Activated T-helper 1 cell treated with anti-CD3 and anti-CD28 coated beads, Interleukin-2, amount 50 U/mL, for 16 hours (primary cell): ENCODE data around the gene FRYL.

Source experiments
- DNase-seq, 2 donors: peaks; one replicate each; pipeline ENCODE4 v3.0.0-alpha.2; 2020; ENCODE audit warnings: low read depth in 1 of 2, low spot score in 1 of 2

FRYL gene

GRCh38 chr4:48565362-48566033 is 214.6 kb downstream of the FRYL start:
- DNase-seq, result no peak

- no peak for DNase-seq
Observed at GRCh38 chr4:48564151-48564550, 215.9 kb downstream of the FRYL start.

- no peak for DNase-seq
Observed at GRCh38 chr4:48558819-48559218, 221.3 kb downstream of the FRYL start.

- no peak for DNase-seq
Observed at GRCh38 chr4:48558026-48558425, 222.1 kb downstream of the FRYL start.

- DNase-seq, result no peak
Observed at GRCh38 chr4:48557478-48557877, 222.6 kb downstream of the FRYL start.

GRCh38 chr4:48556268-48556667 is 223.8 kb downstream of the FRYL start:
- no peak for DNase-seq

GRCh38 chr4:48554606-48555005 is 225.5 kb downstream of the FRYL start:
- no peak for DNase-seq

- no peak for DNase-seq
Observed at GRCh38 chr4:48553720-48554119, 226.4 kb downstream of the FRYL start.

- DNase-seq, result no peak
Observed at GRCh38 chr4:48546336-48546735, 233.7 kb downstream of the FRYL start.

GRCh38 chr4:48543796-48544195 is 236.3 kb downstream of the FRYL start:
- no peak for DNase-seq

GRCh38 chr4:48542888-48543287 is 237.2 kb downstream of the FRYL start:
- no peak for DNase-seq

- DNase-seq, result no peak
Observed at GRCh38 chr4:48539597-48539996, 240.5 kb downstream of the FRYL start.

GRCh38 chr4:48538358-48538757 is 241.7 kb downstream of the FRYL start:
- no peak for DNase-seq

GRCh38 chr4:48526406-48526805 is 253.7 kb downstream of the FRYL start:
- DNase-seq, result no peak

- DNase-seq, result no peak
Observed at GRCh38 chr4:48518143-48518542, 261.9 kb downstream of the FRYL start.

- DNase-seq, result no peak
Observed at GRCh38 chr4:48509543-48509942, 270.5 kb downstream of the FRYL start.

GRCh38 chr4:48506716-48507115 is 273.4 kb downstream of the FRYL start:
- no peak for DNase-seq

GRCh38 chr4:48504352-48504751 is 275.7 kb downstream of the FRYL start:
- DNase-seq, result no peak

GRCh38 chr4:48504026-48504330 is 276.1 kb downstream of the FRYL start:
- no peak for DNase-seq

GRCh38 chr4:48503233-48504025 is 276.6 kb downstream of the FRYL start:
- no peak for DNase-seq

- DNase-seq, result no peak
Observed at GRCh38 chr4:48499551-48500066, 280.5 kb downstream of the FRYL start.

GRCh38 chr4:48498895-48499294 is 281.2 kb downstream of the FRYL start:
- DNase-seq, result no peak

- DNase-seq, result no peak
Observed at GRCh38 chr4:48495941-48496340, 284.1 kb downstream of the FRYL start.
